Colonic mucosa (tissue), 4 donors: ENCODE data around the gene CABP4. TPM values are rescaled to one million over a fixed set of nuclear protein-coding genes. Genes with fewer than 3 reads are reported as not detected.
"Not testable (repeated sequence)": the region's sequence is repeated elsewhere in the genome, so short reads cannot be mapped to it uniquely, and the experiment has no call there.

ENCODE experiments used
- DNase-seq: peaks from one replicate; pipeline ENCODE4 v3.0.0-alpha.2; 2020
- H3K27ac ChIP-seq: fragments of 200-600 bp; one replicate; pipeline ENCODE4 v1.8.0; 2021
- H3K27me3 ChIP-seq: fragments of 200-600 bp; one replicate; pipeline ENCODE4 v1.8.0; 2021
- H3K36me3 ChIP-seq: fragments of 200-600 bp; one replicate; pipeline ENCODE4 v1.8.0; 2021
- H3K4me1 ChIP-seq: fragments of 200-600 bp; one replicate; pipeline ENCODE4 v1.8.0; 2021; ENCODE audit warnings: mild to moderate bottlenecking
- H3K4me3 ChIP-seq: fragments of 200-600 bp; one replicate; pipeline ENCODE4 v1.8.0; 2021
- H3K9ac ChIP-seq, 2 donors: one replicate each; pipeline ENCODE4 v1.7.0; 2013; ENCODE audit warnings: control low read depth in 2 of 2, low read depth in 2 of 2, low read length in 2 of 2
- H3K9me3 ChIP-seq: fragments of 200-600 bp; one replicate; pipeline ENCODE4 v1.8.0; 2021
- intact Hi-C: fragments of 100-400 bp; cut with DNase I; formaldehyde crosslinking; loops from one replicate; pipeline ENCODE4 v1.14.1; 2022
- total RNA-seq, 2 donors: library from RNA; stranded (reverse); fragmentation: NEBNext Ultra II Directional in 1 of 2; extraction: Animal tissue kit (Norgen Biotek cat#: 25700) in 1 of 2; gene quantifications; one replicate each; pipeline ENCODE4 v1.2.1, GENCODE V29; 2021
- TF ChIP-seq, protein P1 (sequence below): fragments of 200-600 bp; IDR thresholded peaks from one replicate; pipeline ENCODE4 v1.8.0; 2022; ENCODE audit warnings: antibody characterized with exemption, mild to moderate bottlenecking
- donor health status: healthy.
- donor health status: DM: no; HTN: no; CAD: no.
- donor health status: DM: no; HTN: no; CAD: no.

Gene CABP4
- total RNA-seq, 2 donors from 2014 or later: 0.20 to 0.53 TPM

DNA sequence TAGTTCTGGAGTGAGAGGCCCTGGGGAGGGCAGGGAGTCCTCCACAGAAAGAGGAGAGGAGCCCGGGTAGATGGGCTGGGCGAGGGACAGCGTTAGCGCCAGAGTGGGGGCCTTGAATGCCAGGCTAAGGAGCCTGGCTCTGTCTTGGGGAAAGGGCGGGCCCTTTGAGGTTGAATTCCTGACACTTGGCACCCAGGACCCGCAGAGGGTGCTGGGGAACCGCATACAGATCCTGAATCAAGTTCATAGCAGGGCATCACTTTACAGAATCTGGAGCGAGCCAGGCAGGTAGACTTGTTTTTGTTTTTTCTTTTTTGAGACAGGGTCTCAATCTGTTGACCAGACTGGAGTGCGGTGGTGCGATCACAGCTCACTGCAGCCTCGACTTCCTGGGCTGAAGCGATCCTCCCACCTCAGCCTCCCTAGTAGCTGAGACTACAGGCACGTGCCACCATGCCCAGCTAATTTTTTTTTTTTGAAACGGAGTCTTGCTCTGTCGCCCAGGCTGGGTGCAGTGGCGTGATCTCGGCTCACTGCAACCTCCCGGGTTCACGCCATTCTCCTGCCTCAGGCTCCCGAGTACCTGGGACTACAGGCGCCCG lies 33.6 kb upstream of the CABP4 start:
- Histone ChIP-seq H3K9ac (no peak overlapping the region), H3K4me1 (no peaks in the 10 kb centered on the region), H3K27me3 (no peaks in the 10 kb centered on the region), H3K9me3 (no peaks in the 10 kb centered on the region), H3K4me3 (peak overlapping the region; percentile 54), H3K27ac (peak overlapping the region; percentile 88), H3K36me3 (no peaks in the 10 kb centered on the region)
- TF ChIP-seq, protein P1, sequence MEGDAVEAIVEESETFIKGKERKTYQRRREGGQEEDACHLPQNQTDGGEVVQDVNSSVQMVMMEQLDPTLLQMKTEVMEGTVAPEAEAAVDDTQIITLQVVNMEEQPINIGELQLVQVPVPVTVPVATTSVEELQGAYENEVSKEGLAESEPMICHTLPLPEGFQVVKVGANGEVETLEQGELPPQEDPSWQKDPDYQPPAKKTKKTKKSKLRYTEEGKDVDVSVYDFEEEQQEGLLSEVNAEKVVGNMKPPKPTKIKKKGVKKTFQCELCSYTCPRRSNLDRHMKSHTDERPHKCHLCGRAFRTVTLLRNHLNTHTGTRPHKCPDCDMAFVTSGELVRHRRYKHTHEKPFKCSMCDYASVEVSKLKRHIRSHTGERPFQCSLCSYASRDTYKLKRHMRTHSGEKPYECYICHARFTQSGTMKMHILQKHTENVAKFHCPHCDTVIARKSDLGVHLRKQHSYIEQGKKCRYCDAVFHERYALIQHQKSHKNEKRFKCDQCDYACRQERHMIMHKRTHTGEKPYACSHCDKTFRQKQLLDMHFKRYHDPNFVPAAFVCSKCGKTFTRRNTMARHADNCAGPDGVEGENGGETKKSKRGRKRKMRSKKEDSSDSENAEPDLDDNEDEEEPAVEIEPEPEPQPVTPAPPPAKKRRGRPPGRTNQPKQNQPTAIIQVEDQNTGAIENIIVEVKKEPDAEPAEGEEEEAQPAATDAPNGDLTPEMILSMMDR: no peak
- no peak for DNase-seq
- intact Hi-C loops: no loop called here

DNA sequence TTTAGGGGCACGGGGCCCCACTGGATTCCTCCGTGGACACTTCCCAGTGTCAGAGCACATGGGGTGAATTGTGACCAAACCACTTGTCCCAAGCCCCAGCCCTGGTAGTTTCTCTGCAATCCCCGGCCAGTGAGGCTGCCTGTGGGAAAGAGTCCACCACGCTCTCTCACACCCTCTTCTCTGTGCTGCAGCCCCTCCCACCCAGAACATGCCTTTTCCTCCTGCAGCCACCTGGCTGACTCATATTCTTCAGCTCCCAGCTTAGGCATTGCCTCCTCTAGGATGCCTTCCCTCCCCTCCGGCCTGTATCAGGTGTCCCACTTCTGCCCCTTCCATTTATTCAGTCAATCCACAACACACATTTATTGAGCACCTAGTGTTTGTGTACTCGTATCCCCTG lies 32.3 kb upstream of the CABP4 start:
- intact Hi-C loops: no loop called here
- Histone ChIP-seq H3K27me3 (no peaks in the 10 kb centered on the region), H3K4me1 (no peaks in the 10 kb centered on the region), H3K27ac (no peak overlapping the region), H3K9ac (no peak overlapping the region), H3K36me3 (no peaks in the 10 kb centered on the region), H3K9me3 (no peaks in the 10 kb centered on the region), H3K4me3 (no peak overlapping the region)
- DNase-seq: no peak
- TF ChIP-seq, protein P1: no peak

DNA sequence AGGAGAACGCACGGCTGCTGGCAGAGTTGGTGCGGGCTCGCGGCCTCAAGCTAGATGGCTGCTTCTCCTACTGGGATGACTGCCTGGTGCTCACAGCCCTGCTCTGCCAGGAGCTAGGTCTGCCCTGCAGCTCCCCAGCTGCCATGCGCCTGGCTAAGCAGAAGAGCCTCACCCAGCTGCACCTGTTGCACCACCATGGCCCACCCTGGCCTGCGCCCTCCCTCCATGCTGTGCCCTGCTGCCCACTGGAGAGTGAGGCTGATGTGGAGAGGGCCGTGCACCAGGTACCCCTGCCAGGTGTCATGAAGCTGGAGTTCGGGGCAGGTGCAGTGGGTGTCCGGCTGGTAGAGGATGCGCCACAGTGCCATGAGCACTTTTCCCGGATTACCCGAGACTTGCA lies 31.7 kb upstream of the CABP4 start:
- Histone ChIP-seq H3K9ac (no peak overlapping the region), H3K27me3 (no peaks in the 10 kb centered on the region), H3K27ac (no peak overlapping the region), H3K36me3 (no peaks in the 10 kb centered on the region), H3K4me3 (no peak overlapping the region), H3K4me1 (no peaks in the 10 kb centered on the region), H3K9me3 (no peaks in the 10 kb centered on the region)
- intact Hi-C loops: no loop called here
- no peak for DNase-seq
- TF ChIP-seq, protein P1: no peak

DNA sequence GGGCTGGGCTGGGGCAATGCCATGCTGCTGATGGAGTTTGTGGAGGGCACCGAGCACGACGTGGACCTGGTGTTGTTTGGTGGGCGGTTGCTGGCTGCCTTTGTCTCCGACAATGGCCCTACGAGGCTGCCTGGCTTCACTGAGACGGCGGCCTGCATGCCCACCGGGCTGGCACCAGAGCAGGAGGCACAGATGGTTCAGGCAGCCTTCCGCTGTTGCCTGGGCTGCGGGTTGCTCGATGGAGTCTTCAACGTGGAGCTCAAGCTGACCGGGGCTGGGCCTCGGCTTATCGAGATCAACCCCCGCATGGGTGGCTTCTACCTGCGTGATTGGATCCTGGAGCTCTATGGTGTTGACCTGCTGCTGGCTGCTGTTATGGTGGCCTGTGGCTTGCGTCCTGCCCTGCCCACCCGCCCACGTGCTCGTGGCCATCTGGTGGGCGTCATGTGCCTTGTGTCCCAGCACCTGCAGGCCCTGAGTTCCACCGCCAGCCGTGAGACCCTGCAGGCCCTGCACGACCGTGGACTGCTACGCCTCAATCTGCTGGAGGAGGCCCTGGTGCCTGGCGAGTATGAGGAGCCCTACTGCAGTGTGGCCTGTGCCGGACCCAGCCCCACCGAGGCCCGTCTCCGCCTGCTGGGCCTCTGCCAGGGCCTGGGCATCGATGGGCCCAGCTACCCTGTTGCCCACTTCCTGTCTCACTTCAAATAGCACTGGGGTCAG lies 31.1 kb upstream of the CABP4 start:
- Histone ChIP-seq H3K9ac (no peak overlapping the region), H3K4me1 (peaks cover 1% of the 10 kb centered on the region), H3K9me3 (no peaks in the 10 kb centered on the region), H3K27me3 (no peaks in the 10 kb centered on the region), H3K4me3 (no peak overlapping the region), H3K36me3 (no peaks in the 10 kb centered on the region), H3K27ac (no peak overlapping the region)
- DNase-seq: no peak
- intact Hi-C loops: no loop called here
- TF ChIP-seq, protein P1: no peak

DNA sequence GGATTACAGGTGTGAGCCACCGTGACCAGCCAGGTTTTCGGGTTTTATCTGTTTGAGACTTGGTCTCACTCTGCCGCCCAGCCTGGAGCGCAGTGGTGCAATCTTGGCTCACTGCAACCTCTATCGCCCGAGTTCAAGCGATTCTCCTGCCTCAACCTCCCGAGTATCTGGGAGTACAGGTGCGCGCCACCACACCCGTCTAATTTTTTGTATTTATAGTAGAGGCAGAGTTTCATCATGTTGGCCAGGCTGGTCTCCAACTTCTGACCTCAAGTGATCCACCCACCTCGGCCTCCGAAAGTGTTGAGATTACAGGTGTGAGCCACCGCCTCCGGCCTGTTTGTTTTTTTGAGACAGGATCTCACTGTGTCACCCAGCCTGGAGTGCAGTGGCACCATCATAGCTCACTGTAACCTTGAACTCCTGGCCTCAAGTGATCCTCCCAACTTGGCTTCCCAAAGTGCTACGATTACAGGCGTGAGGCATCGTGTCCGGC lies 27.7 kb upstream of the CABP4 start:
- H3K36me3 ChIP-seq, DNase-seq, intact Hi-C loops, H3K27me3 ChIP-seq, H3K9me3 ChIP-seq, H3K4me1 ChIP-seq: not testable (repeated sequence)
- peak overlapping the region; percentile 63 for H3K27ac ChIP-seq
- H3K9ac ChIP-seq: peak overlapping the region; percentile 74 to 76
- H3K4me3 ChIP-seq: peak overlapping the region; percentile 89
